IMR-90 (cell line): Measurements from ENCODE around the gene OTUB2. TPM values are rescaled to one million over a fixed set of nuclear protein-coding genes. Genes with fewer than 3 reads are reported as not detected.

Source experiments
- ATAC-seq: fragments of 200-7000 bp; cut with Tn5 transposase; 2 replicates; pipeline ENCODE4 v1.9.1; 2020; ENCODE audit warnings: low read depth, mild to moderate bottlenecking, moderate library complexity
- BruUV-seq: library from RNA; stranded (reverse); fragments of 400-500 nt; replicated peaks from 2 replicates; lab custom pipeline; 2021; lab: Mats Ljungman, UMichigan
- CTCF ChIA-PET: fragments of 300-600 bp; formaldehyde crosslinking; extraction: SDS; loops from one replicate; lab custom pipeline; 2021; ENCODE audit warnings: antibody characterized with exemption; lab: Yijun Ruan, JAX
- POLR2A ChIA-PET: fragments of 300-600 bp; sonication (Branson Sonifier 250); formaldehyde crosslinking; loops from one replicate; lab custom pipeline; 2022; ENCODE audit warnings: antibody characterized with exemption; ENCODE audit not compliant: unreplicated experiment; lab: Charles Lee
- DNase-seq: peaks from one replicate; pipeline ENCODE4 v3.0.0; 2013
- H2AFZ ChIP-seq: replicated peaks from 2 replicates; pipeline ENCODE3; 2013; ENCODE audit warnings: low read length, mild to moderate bottlenecking; ENCODE audit not compliant: poor library complexity
- H2AK5ac ChIP-seq: 2 replicates; pipeline ENCODE4 v1.6.1; 2013; ENCODE audit warnings: low read depth, low read length, inconsistent platforms
- H2AK9ac ChIP-seq: replicated peaks from 2 replicates; pipeline ENCODE3; 2013; ENCODE audit warnings: mild to moderate bottlenecking, low read depth, low read length, moderate library complexity; ENCODE audit not compliant: poor library complexity
- H2BK120ac ChIP-seq: 2 replicates; pipeline ENCODE4 v1.6.1; 2013; ENCODE audit warnings: low read depth, low read length, inconsistent platforms
- H2BK15ac ChIP-seq: 3 replicates; pipeline ENCODE4 v1.6.1; 2013; ENCODE audit warnings: low read depth, low read length, inconsistent platforms
- H2BK20ac ChIP-seq: 2 replicates; pipeline ENCODE4 v1.6.1; 2013; ENCODE audit warnings: low read depth, mild to moderate bottlenecking, inconsistent platforms, low read length, moderate library complexity
- H2BK5ac ChIP-seq: 2 replicates; pipeline ENCODE4 v1.6.1; 2013; ENCODE audit warnings: mild to moderate bottlenecking, low read depth, low read length, inconsistent platforms; ENCODE audit not compliant: poor library complexity, severe bottlenecking
- H3K14ac ChIP-seq: replicated peaks from 2 replicates; pipeline ENCODE4 v1.6.1; 2013; ENCODE audit warnings: low read depth, low read length, inconsistent platforms
- H3K18ac ChIP-seq: 2 replicates; pipeline ENCODE4 v1.6.1; 2013; ENCODE audit warnings: low read depth, low read length, control low read depth
- H3K23ac ChIP-seq: 2 replicates; pipeline ENCODE4 v1.6.1; 2013; ENCODE audit warnings: low read depth, low read length, inconsistent platforms
- H3K27ac ChIP-seq: 2 replicates; pipeline ENCODE4 v1.5.1; 2013; ENCODE audit warnings: mild to moderate bottlenecking, control low read depth, low read length; ENCODE audit not compliant: insufficient read depth
- H3K27me3 ChIP-seq: 2 replicates; pipeline ENCODE4 v1.6.1; 2013; ENCODE audit warnings: low read length; ENCODE audit not compliant: control insufficient read depth, insufficient read depth
- H3K36me3 ChIP-seq: 2 replicates; pipeline ENCODE4 v1.6.1; 2013; ENCODE audit warnings: low read length, mixed read lengths; ENCODE audit not compliant: control insufficient read depth, insufficient read depth
- H3K4ac ChIP-seq: 2 replicates; pipeline ENCODE4 v1.6.1; 2013; ENCODE audit warnings: low read depth, low read length, inconsistent platforms
- H3K4me1 ChIP-seq: 2 replicates; pipeline ENCODE4 v1.6.1; 2013; ENCODE audit warnings: low read length, mixed read lengths; ENCODE audit not compliant: control insufficient read depth, insufficient read depth
- H3K4me2 ChIP-seq: 2 replicates; pipeline ENCODE4 v1.6.1; 2013; ENCODE audit warnings: low read depth, mild to moderate bottlenecking, control low read depth, low read length, moderate library complexity
- H3K4me3 ChIP-seq: 2 replicates; pipeline ENCODE4 v1.5.1; 2013; ENCODE audit warnings: low read depth, mild to moderate bottlenecking, control low read depth, low read length, moderate library complexity; ENCODE audit not compliant: insufficient read depth
- H3K56ac ChIP-seq: 2 replicates; pipeline ENCODE4 v1.6.1; 2013; ENCODE audit warnings: low read length, inconsistent platforms; ENCODE audit not compliant: insufficient read depth; ENCODE audit errors: extremely low read depth
- H3K79me1 ChIP-seq, 2 experiments: 2 replicates each; pipeline ENCODE4 v1.6.1; 2013; ENCODE audit warnings: low read length in 2 of 2, inconsistent platforms in 1 of 2, low read depth in 1 of 2
- H3K9ac ChIP-seq: 2 replicates; pipeline ENCODE4 v1.6.1; 2013; ENCODE audit warnings: low read depth, low read length, control low read depth
- H3K9me1 ChIP-seq: 2 replicates; pipeline ENCODE4 v1.6.1; 2013; ENCODE audit warnings: low read length, inconsistent platforms; ENCODE audit not compliant: insufficient read depth
- H3K9me3 ChIP-seq: 2 replicates; pipeline ENCODE4 v1.6.1; 2013; ENCODE audit warnings: low read length; ENCODE audit not compliant: control insufficient read depth, insufficient read depth
- H4K20me1 ChIP-seq: 2 replicates; pipeline ENCODE4 v1.6.1; 2013; ENCODE audit warnings: low read length, inconsistent platforms; ENCODE audit not compliant: insufficient read depth
- H4K5ac ChIP-seq: 2 replicates; pipeline ENCODE4 v1.6.1; 2013; ENCODE audit warnings: mild to moderate bottlenecking, low read depth, low read length, control low read depth
- H4K8ac ChIP-seq, 2 experiments: 2 replicates each; pipeline ENCODE4 v1.6.1; 2013; ENCODE audit warnings: low read depth in 2 of 2, low read length in 2 of 2, control low read depth in 1 of 2, inconsistent platforms in 1 of 2
- H4K91ac ChIP-seq: 2 replicates; pipeline ENCODE4 v1.6.1; 2013; ENCODE audit warnings: low read depth, low read length, inconsistent platforms; ENCODE audit not compliant: insufficient read depth
- BHLHE40 ChIP-seq: fragments of 150-350 bp; IDR thresholded peaks from 2 replicates; pipeline ENCODE4 v1.6.1; 2016; ENCODE audit warnings: mild to moderate bottlenecking, low read depth, low read length
- CEBPB ChIP-seq: IDR thresholded peaks from 2 replicates; pipeline ENCODE4 v1.6.1; 2012; ENCODE audit warnings: low read depth, low read length, improper control_type of control experiment
- CHD1 ChIP-seq: IDR thresholded peaks from 2 replicates; pipeline ENCODE4 v1.6.1; 2012; ENCODE audit warnings: low read depth, low read length, improper control_type of control experiment
- CTCF ChIP-seq: conservative IDR thresholded peaks from 2 replicates; pipeline ENCODE4 v1.5.1; 2012; ENCODE audit warnings: mild to moderate bottlenecking, low read depth, low read length, improper control_type of control experiment
- FOS ChIP-seq: fragments of 150-350 bp; IDR thresholded peaks from 2 replicates; pipeline ENCODE4 v1.6.1; 2016; ENCODE audit warnings: low read depth, low read length
- NFE2L2 ChIP-seq: fragments of 150-350 bp; IDR thresholded peaks from 2 replicates; pipeline ENCODE4 v1.6.1; 2016; ENCODE audit warnings: low read depth, mild to moderate bottlenecking, low read length
- POLR2A ChIP-seq: IDR thresholded peaks from 2 replicates; pipeline ENCODE4 v1.6.1; 2012; ENCODE audit warnings: mild to moderate bottlenecking, low read depth, low read length
- RAD21 ChIP-seq: IDR thresholded peaks from 2 replicates; pipeline ENCODE4 v1.6.1; 2012; ENCODE audit warnings: low read length, improper control_type of control experiment
- RCOR1 ChIP-seq: IDR thresholded peaks from 2 replicates; pipeline ENCODE4 v1.6.1; 2012; ENCODE audit warnings: mild to moderate bottlenecking, low read length, improper control_type of control experiment; ENCODE audit not compliant: insufficient replicate concordance
- RFX5 ChIP-seq: IDR thresholded peaks from 2 replicates; pipeline ENCODE4 v1.8.0; 2012; ENCODE audit warnings: low read depth, mild to moderate bottlenecking, low read length, moderate library complexity
- SMC3 ChIP-seq: fragments of 150-350 bp; IDR thresholded peaks from 2 replicates; pipeline ENCODE4 v1.6.1; 2016; ENCODE audit warnings: low read depth, mild to moderate bottlenecking, antibody characterized with exemption, low read length, moderate library complexity
- USF2 ChIP-seq: fragments of 150-350 bp; IDR thresholded peaks from 2 replicates; pipeline ENCODE4 v1.6.1; 2017; ENCODE audit warnings: mild to moderate bottlenecking, antibody characterized with exemption, low read length, low read depth
- WGBS, 2 experiments: methylation state at CpG; one replicate each; pipeline versions ENCODE4 v1.1.5 to v1.1.7; 2013; ENCODE audit warnings: missing lambda C conversion rate in 2 of 2; ENCODE audit not compliant: insufficient read length in 1 of 2; ENCODE audit errors: extremely low coverage in 2 of 2; 5-methylcytosine and 5-hydroxymethylcytosine counted together
- dilution Hi-C: fragments of 300-500 bp; cut with HindIII; formaldehyde crosslinking; loops from one replicate; pipeline ENCODE4 v1.14.3; 2018; ENCODE audit warnings: low sequenced_read_pairs; ENCODE audit not compliant: unreplicated experiment
- in situ Hi-C: fragments of 300-500 bp; cut with MboI; formaldehyde crosslinking; loops from 3 replicates; pipeline ENCODE4 v1.14.3; 2019; ENCODE audit warnings: low sequenced_read_pairs, inconsistent platforms, mixed read lengths
- intact Hi-C: fragments of 100-400 bp; cut with micrococcal nuclease; formaldehyde crosslinking; loops from 2 replicates; pipeline ENCODE4 v1.10.0; 2022
- polyA plus RNA-seq, 3 experiments: library from polyadenylated mRNA; depleted of rRNA; stranded (reverse); fragments of >200 nt; gene quantifications; 2 replicates each; pipeline ENCODE4 v1.2.3, GENCODE V29; 2012; ENCODE audit warnings: low replicate concordance in 1 of 3
- total RNA-seq: library from RNA; depleted of rRNA; stranded (reverse); fragments of >200 nt; gene quantifications from 2 replicates; pipeline ENCODE4 v1.2.3, GENCODE V29; 2012

Gene OTUB2
- total and polyA plus RNA-seq, 2 of the 4 experiments (the other 2 are of a cell fraction) = 1.1 to 2.5 TPM

- H3K27ac ChIP-seq = no peak overlapping the region
- no peak overlapping the region for H3K14ac ChIP-seq
- no peak overlapping the region for H3K18ac ChIP-seq
- H3K4ac ChIP-seq = no peak overlapping the region
- H3K4me3 ChIP-seq = no peak overlapping the region
- H2BK120ac ChIP-seq = no peak overlapping the region
- no peaks in the 10 kb centered on the region for H3K9me3 ChIP-seq
- H4K8ac ChIP-seq = no peak overlapping the region
- BruUV-seq = no TSS peak
- ChIA-PET CTCF (interaction anchor here (0.8 to 5.3 kb wide), 4 partner anchors 15 to 63 kb away, joined by 3 to 50 read pairs (median 6); no protein-coding TSS in a partner anchor), POLR2A (no interaction called here)
- WGBS, 2 experiments = 89% methylated on average over 4 of the region's 7 CpGs; no CpG with 5 or more reads in 1 of the 2 experiments
- no peak overlapping the region for H2BK5ac ChIP-seq
- no peak overlapping the region for H3K9ac ChIP-seq
- H4K20me1 ChIP-seq = no peaks in the 10 kb centered on the region
- dilution Hi-C loops (no loop called here), intact Hi-C loops (no loop called here), in situ Hi-C loops (no loop called here)
- no peaks in the 10 kb centered on the region for H3K36me3 ChIP-seq
- DNase-seq (no peak), ATAC-seq (no peak)
- no peak overlapping the region for H2BK15ac ChIP-seq
- no peak overlapping the region for H4K5ac ChIP-seq
- no peak overlapping the region for H3K23ac ChIP-seq
- H3K4me1 ChIP-seq = peaks cover 7% of the 10 kb centered on the region; the same call in 1 of the 2 replicates
- H2BK20ac ChIP-seq = no peak overlapping the region
- no peak overlapping the region for H2AK9ac ChIP-seq
- TF ChIP-seq NFE2L2 (no peak), POLR2A (no peak), BHLHE40 (no peak), CEBPB (no peak), USF2 (no peak), RCOR1 (no peak), SMC3 (no peak), RFX5 (no peak), CTCF (no peak), FOS (no peak), CHD1 (no peak), RAD21 (no peak)
- H3K79me1 ChIP-seq = no peaks in the 10 kb centered on the region
- no peak overlapping the region for H3K4me2 ChIP-seq
- H4K91ac ChIP-seq = no peak overlapping the region
- H3K27me3 ChIP-seq = peaks cover 11% of the 10 kb centered on the region
- no peaks in the 10 kb centered on the region; the same call in 1 of the 2 replicates for H3K9me1 ChIP-seq
- no peak overlapping the region for H3K56ac ChIP-seq
- no peak overlapping the region for H2AFZ ChIP-seq
- no peak overlapping the region for H2AK5ac ChIP-seq
Measured at GRCh38 chr14:93998871-93999403, 27.2 kb upstream of the OTUB2 start.
